Astrocyte of the spinal cord (primary cell): ENCODE results near the gene MYF6.
"Not testable (repeated sequence)": the region's sequence is repeated elsewhere in the genome, so short reads cannot be mapped to it uniquely, and the experiment has no call there.

Experiments used
- DNase-seq: peaks from one replicate; pipeline ENCODE4 v3.0.0; 2011; ENCODE audit warnings: low read depth, low spot score
- H3K4me3 ChIP-seq: 2 replicates; pipeline ENCODE4 v1.5.1; 2011; ENCODE audit warnings: low read depth, mild to moderate bottlenecking, low read length, moderate library complexity
- in situ Hi-C: cut with HindIII; loops from 2 replicates; pipeline ENCODE4 v1.10.0; 2017; ENCODE audit warnings: low sequenced_read_pairs
- TF ChIP-seq, protein P1 (sequence below): IDR thresholded peaks from 2 replicates; pipeline ENCODE4 v1.5.1; 2012; ENCODE audit warnings: low read depth, mild to moderate bottlenecking, low read length, inconsistent platforms

Gene MYF6

GRCh38 chr12:80707126-80707829 is at the start of gene MYF6:
Gene MYF6 (plus strand): TSS chr12:80707634. CDS start chr12:80707720, 86 bp downstream.
- in situ Hi-C loops, result no loop called here
- TF ChIP-seq, protein P1, sequence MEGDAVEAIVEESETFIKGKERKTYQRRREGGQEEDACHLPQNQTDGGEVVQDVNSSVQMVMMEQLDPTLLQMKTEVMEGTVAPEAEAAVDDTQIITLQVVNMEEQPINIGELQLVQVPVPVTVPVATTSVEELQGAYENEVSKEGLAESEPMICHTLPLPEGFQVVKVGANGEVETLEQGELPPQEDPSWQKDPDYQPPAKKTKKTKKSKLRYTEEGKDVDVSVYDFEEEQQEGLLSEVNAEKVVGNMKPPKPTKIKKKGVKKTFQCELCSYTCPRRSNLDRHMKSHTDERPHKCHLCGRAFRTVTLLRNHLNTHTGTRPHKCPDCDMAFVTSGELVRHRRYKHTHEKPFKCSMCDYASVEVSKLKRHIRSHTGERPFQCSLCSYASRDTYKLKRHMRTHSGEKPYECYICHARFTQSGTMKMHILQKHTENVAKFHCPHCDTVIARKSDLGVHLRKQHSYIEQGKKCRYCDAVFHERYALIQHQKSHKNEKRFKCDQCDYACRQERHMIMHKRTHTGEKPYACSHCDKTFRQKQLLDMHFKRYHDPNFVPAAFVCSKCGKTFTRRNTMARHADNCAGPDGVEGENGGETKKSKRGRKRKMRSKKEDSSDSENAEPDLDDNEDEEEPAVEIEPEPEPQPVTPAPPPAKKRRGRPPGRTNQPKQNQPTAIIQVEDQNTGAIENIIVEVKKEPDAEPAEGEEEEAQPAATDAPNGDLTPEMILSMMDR, result no peak
- peak within 1 kb of the TSS; percentile 14 for H3K4me3 ChIP-seq
- no peak for DNase-seq

DNA sequence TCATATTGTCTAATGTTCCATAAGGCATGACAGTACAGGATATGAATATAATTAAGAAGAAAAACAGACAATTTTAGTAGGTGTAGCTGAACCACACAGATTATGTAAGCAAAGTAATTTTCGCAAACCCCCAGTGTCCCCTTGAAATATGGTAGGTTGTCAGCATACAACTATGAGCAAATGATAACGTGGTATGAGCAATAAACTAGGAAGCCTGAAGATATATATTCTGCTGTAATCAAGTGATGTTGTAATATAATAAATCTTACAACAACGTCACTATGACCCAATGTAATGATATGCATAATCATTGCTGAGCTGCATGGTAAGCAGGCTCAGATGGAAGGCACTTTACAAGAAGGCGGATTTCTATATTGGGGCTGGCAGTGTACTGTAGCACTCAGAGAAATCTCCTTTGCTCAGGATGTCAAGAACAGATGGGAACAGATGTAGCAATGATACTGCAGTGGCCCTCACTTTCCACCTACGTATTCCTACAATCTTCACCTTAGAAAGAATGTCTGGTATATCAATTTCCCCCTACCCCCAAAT is 47.8 kb upstream of the MYF6 start:
- in situ Hi-C loops, result no loop called here
- DNase-seq, result no peak
- no peak overlapping the region for H3K4me3 ChIP-seq
- TF ChIP-seq, protein P1, result no peak

DNA sequence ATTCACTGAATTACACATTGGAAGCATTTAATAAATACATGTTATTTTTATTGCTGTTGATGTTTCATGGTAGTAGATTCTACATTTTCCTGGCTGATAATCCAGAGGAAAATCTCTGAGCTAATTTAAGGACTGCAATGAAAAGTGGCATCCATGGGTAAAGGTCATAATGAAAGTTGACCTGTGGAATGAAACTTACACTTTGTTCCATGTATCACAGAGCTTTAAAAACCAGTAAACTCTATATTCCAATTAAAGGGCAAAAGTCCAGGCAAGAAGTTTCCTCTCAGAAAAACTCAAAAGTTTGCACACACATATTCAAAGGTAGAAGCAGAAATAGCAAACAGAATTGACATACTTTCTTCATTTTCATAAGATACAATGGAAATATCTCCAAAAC is 44.8 kb upstream of the MYF6 start:
- no peak overlapping the region for H3K4me3 ChIP-seq
- in situ Hi-C loops, result no loop called here
- no peak for DNase-seq
- TF ChIP-seq, protein P1, result no peak

- in situ Hi-C loops, result no loop called here
- TF ChIP-seq, protein P1, result no peak
Observed at GRCh38 chr12:80670214-80670613, 37.2 kb upstream of the MYF6 start.

GRCh38 chr12:80676042-80676636 is 31.3 kb upstream of the MYF6 start:
- H3K4me3 ChIP-seq, in situ Hi-C loops: not testable (repeated sequence)
- DNase-seq, result peak; percentile 24

More at GRCh38 chr12:80670214-80670613, 37.2 kb upstream of the MYF6 start:
- H3K4me3 ChIP-seq, result no peak overlapping the region
- DNase-seq, result no peak

DNA sequence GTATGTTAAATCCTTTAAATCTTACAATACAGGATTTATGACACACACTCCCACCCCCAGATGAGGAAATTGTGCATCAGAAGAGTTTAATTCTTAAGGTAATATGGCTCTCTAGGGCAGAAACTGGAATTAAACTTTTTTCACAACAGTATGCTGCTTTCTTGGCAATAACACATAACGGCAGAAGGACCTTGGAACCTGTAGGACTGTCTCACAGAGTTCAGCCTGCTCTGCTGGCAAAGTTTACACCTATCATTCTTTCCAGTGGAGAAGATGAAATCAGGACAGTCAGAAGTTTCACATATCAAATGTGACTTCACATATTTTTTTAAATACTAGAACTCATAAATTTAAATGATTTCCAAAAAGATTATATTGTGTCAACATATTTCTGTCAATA is 30.6 kb upstream of the MYF6 start:
- TF ChIP-seq, protein P1, result no peak

GRCh38 chr12:80677994-80678393 is 29.4 kb upstream of the MYF6 start:
- in situ Hi-C loops, result no loop called here
- TF ChIP-seq, protein P1, result no peak
- no peak overlapping the region for H3K4me3 ChIP-seq
- DNase-seq, result no peak

More for the DNA sequence above, 30.6 kb upstream of the MYF6 start:
- no peak overlapping the region for H3K4me3 ChIP-seq
- in situ Hi-C loops, result no loop called here
- no peak for DNase-seq
